Activated CD4-positive, alpha-beta T cell treated with anti-CD3 and anti-CD28 coated beads, Interleukin-2, Interleukin-6, amounts not matched to agents 100 ng/mL and 50 ng/mL, durations not matched to agents 16 hours and 8 hours (primary cell): ENCODE results near the gene VOPP1.
A peak's percentile ranks its signal among the peaks of the same experiment; 100 is the strongest.

ENCODE experiments used
- DNase-seq: peaks from one replicate; pipeline ENCODE4 v3.0.0-alpha.2; 2020

Gene VOPP1

GRCh38 chr7:55576753-55577152, 4.5 kb upstream of the VOPP1 start:
- no peak for DNase-seq

DNA sequence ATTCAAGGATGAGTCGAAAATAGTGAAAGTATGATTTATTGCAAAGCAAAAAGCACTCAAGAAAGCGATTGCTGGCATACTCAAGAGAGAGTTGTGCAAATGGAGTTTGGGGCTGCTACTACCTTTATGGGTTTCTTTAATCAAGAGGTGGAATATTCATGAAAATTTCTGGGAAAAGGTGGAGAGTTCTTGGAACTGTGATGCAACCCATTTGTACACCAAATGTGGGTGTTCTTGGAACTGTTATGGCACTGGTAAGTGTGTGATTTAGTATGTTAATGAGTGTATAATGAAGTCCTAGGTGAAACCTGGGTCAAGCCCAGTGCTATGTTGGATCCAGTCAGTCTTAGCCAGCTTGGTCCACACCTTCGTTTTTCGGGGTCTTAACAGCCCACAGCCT, 3.4 kb upstream of the VOPP1 start:
- DNase-seq, result no peak

GRCh38 chr7:55575098-55575497, 2.8 kb upstream of the VOPP1 start:
- no peak for DNase-seq

DNA sequence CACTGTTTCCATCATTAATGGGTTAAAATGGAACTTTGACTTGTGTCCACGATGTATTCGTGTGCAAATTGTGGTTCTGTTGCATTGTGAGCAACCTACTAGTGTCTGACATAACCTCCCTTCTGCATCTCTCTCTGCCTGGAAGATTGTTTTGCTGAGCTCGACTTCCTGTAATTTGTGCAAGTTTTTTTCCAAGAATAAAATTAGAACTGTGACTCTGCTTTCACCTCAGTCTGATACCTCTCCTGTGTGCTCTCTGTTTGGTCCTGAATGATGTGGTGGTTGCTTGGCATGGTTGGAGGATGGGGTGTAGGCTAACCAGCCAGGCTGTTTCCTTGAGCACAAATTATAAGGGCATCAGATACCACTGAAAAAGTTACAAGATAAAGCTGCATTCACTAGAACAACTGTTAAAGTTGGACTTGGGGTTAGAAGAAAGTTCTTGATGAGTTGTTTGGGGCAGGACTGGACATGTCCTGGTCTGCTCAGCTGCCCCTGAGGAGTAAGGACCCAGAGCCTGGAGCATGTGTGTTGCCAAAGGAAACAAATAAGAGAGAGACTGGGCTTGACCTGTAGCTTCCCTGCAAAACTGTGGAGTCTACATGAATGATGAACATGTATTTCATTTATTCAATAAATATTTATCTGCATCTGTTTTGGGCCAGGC, 1.9 kb upstream of the VOPP1 start:
- DNase-seq, result peak; percentile 41

GRCh38 chr7:55573234-55573900, 1.1 kb upstream of the VOPP1 start:
- DNase-seq, result no peak

DNA sequence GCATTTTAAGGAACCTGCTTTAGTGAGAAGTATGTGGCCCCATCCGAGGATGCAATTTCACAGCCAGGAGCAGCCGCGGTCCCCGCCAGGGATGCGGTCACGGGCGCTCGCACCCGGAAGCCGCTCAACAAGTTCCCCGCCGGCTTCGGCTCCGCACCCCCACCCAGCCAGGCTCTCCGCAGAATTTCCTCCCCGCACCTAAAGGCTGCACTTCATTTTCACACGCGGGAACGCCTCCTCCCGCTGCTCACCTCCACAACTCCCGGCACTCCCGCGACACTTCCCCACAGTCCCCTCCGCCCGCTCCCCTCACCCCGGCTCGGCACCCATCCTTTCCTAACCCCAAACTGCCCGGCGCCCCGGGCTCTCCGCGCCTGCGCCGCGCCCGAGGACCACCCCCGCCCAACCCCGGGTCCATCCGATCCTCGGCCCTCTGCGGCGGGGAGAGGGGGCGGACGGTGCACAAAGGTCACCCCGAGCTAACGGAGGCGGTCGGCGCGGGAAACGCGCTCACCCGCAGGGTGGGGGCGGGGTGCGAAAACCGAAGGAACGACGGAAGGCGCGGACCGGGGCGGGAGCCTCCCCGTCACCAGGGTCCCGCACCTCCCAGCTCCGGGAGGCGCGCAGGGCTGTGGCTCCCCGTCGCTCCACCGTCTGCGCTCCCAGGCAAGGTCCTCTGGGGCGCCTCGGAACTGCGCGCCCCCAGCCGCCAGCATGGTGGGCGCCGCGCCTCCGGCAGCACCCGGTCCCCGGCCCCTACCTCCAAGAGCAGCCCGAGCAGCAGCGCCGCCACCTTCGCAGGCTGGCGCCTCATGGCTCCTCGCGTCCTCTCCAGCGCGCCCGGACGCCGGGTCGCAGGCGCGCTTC, 558 bp downstream of the VOPP1 start:
- peak; percentile 68 for DNase-seq

DNA sequence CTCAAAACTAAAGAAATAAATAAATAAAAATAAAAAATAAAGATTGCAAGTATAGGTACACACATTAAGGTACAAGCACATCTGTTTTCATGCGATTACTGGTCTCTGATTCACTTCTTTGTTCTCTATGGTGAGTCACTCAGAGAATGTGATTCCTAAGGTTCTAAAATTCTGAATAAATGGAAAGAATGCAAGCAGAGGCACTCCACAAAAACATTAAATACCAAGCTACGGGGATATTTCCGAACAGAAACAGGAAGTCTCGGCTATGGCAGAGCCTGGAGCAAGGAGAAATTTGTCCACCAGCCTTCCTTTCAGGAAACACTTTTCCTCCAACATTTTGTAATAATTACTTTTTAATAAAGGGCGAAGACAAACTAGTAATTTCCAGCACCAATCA, 1.4 kb downstream of the VOPP1 start:
- DNase-seq, result no peak

DNA sequence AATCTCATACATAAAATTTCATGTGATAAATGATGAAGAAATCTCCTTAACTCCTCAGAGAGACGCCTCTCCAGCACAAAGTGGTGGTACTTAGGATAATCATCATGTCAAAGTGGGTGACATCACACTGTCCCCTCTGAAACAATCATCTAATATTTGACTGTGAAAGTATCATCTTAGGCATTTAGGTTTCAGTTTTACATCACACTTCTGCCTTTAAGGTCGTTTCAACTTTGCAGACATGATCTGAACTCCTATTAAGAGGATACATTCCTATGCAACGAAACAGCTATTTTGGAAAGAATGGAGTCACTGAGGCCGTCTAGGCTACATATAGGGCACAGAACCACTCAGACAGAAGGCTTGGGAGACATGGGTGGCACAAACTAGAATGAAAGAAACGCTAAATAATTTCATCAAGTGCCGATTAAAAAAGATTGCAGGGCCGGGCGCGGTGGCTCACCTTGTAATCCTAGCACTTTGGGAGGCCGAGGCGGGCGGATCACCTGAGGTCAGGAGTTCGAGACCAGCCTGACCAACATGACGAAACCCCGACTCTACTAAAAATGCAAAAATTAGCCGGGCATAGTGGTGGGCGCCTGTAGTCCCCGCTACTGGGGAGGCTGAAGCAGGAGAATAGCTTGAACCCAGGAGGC, 2.0 kb downstream of the VOPP1 start:
- DNase-seq, result peak; percentile 66

GRCh38 chr7:55569797-55570196, 2.5 kb downstream of the VOPP1 start:
- peak; percentile 71 for DNase-seq

- DNase-seq, result no peak
These were observed 3.0 kb downstream of the VOPP1 start for GRCh38 chr7:55569269-55569663.

DNA sequence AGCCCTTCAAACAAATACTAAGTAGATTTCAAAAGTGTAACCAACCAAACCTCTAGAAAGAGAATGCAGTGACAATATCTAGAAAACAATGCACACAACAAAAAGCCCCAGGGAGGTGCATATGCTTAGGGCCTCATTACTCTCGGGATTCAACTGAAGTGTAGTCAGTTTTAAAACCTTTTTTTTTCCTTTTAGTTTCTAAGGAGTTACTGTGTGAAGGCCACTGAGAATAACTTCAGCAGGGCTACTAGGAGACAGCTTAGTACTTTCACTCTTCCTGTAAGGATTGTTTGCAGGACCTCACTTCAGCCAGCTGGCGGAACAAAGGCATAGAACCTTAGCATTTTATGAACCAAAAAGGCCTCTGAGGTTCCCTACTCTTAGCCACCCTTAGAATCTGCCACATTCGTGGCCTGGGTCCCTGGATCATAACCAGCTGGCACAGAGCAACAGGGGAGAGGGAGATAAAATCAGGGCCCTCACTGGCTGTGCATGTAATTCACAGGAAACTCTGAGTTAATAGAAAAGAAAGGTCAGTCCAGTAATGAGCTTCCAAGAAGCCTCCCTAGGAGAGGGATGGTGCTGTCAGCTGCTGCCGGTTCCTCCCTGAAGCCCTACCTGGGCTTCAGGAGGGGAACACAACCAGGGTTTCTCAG, 3.6 kb downstream of the VOPP1 start:
- no peak for DNase-seq

GRCh38 chr7:55567571-55567970, 4.7 kb downstream of the VOPP1 start:
- DNase-seq, result no peak

GRCh38 chr7:55565681-55566080, 6.6 kb downstream of the VOPP1 start:
- DNase-seq, result no peak

DNA sequence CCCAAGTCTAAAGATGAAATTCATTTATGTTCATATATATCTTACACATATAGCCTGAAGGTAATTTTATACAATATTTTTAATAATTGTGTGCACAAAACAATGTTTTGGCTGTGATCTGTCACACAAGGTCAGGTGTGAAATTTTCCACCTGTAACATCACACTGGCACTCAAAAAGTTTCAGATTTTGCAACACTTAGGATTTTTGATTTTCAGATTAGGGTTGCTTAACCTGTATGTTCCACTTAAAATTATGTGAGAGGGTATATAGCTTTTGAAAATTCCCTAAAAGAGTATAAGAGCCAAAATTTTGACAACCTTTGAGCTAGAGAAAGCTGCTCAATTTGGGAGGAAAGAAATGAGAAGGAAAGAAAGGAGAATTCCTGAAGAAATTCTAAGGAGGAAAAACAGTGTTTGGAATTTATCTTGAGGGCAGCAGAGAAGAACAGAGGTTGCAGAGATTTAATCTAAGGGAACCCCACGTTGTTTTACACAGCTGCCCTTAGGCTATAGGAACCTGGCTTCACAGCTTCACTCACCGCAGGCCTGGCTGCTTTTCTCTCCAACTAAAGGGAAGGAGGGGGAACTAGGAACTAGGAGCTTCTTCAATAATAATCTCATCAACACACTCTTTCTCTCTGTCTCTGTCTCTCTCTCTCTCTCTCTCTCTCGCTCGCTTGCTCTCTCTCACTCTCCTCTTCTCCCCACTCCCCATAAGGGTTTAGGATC, 8.5 kb downstream of the VOPP1 start:
- DNase-seq, result no peak

DNA sequence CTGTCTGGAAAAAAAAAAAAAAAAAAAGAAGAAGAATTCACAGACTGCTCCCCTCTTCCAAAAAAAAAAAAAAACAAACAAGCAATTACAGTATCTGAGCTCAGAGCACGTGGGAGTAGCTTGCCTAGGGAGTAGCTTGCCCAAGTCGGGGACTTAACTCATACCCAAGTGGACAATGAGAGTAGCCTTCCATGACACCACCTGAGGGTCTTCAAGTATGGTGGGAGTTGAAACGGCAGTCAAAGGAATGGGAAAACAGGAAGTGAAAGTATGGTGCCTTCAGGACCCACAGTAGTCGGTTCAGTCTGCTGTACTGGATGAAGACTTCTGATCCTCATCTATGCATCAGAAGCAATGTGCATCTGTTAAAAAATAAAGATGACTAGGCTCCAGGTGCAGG, 10.6 kb downstream of the VOPP1 start:
- no peak for DNase-seq

- DNase-seq, result no peak
These were observed 13.1 kb downstream of the VOPP1 start for GRCh38 chr7:55558962-55559920.

DNA sequence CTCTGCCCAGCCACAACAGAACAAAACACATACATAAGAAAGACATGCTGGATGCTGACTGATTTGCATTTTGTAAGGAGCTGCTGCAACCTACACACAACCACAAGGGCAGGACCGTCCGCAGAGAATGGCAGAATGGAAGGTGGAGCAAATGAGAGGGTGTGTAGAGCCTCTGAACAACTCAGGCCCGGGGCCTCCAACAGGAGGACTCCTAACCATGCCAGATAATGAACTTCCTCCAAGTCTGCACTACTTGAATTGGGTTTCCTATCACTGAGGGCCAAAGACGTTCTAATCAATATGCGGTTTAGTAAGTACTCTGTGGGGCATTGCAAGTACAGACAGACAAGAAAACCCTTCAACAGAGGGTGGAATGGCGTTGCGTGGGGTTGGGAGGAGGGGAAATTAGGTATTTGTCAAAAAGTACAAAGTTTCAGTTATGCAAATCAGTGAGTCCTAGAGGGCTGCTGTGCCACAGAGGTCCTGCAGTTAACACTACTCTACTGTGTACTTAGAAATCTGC, 14.6 kb downstream of the VOPP1 start:
- peak; percentile 56 for DNase-seq

- DNase-seq, result no peak
These were observed 15.8 kb downstream of the VOPP1 start for GRCh38 chr7:55556492-55556891.

GRCh38 chr7:55556031-55556430, 16.3 kb downstream of the VOPP1 start:
- no peak for DNase-seq

DNA sequence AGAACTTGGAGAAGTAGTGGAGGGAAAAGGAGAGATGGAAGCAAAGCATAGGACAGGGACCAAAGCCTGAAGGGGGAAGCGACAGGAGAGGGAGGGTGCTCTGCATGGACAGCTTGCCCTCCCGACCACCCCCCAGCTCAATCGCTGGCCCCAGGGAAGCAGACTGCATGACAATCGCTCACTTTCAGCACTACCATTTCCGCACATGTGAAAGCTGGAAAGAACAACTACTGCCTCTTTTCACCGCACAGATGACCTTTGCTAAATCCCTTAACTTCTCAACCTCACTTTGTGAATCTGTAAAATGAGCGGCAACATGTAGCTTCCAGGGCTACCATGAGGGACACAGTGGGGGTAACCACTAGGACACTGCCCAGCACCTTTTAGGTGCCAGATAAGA, 17.1 kb downstream of the VOPP1 start:
- no peak for DNase-seq

- no peak for DNase-seq
These were observed 18.3 kb downstream of the VOPP1 start for GRCh38 chr7:55554038-55554437.
